ENCODE results near the gene DNAJC5.

DNA sequence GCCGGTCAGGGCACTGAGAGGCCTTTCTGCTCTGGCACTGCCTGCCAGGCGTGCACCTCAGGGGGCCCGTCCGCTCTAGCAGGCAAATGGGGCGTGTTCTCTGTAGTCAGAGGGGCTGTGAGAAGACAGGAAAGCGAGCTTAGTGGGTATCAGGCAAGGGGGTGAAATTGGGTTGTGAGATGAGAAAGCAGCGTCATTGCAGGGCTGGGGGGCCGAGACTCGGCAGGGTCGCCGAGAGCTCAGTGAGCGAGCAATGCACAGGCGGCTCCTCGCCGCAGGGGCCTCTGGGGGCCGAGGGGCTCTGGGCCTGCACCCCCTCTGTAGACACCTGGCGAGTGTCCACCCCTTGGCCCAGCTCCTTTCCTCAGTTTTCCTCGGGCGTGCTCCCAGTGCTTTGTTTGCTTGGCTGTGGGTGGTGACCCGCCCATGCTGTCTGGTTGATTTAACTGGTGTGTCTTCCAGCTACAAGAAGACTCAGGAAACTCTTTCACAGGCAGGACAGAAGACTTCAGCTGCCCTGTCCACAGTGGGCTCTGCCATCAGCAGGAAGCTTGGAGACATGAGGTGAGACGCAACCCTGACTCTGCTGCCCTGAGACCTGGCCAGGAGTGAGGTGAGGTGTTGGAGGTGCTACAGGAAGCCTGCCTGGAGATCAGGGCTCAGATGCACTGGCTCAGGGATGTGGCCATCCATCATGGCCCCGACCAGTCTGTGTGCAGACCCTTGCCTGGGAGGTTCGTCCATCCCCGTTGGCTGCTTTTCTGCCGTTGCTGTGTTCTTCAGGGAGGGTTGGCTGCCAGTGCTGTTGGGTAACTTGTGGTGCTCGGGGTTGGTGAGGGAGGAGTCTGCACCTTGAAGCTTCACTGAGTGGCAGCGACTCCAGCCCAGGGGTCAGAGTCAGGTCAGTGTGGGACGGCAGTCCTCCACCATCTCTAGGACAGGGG, 12.4 kb upstream of the DNAJC5 start:
- TF ChIP-seq, protein P1, sequence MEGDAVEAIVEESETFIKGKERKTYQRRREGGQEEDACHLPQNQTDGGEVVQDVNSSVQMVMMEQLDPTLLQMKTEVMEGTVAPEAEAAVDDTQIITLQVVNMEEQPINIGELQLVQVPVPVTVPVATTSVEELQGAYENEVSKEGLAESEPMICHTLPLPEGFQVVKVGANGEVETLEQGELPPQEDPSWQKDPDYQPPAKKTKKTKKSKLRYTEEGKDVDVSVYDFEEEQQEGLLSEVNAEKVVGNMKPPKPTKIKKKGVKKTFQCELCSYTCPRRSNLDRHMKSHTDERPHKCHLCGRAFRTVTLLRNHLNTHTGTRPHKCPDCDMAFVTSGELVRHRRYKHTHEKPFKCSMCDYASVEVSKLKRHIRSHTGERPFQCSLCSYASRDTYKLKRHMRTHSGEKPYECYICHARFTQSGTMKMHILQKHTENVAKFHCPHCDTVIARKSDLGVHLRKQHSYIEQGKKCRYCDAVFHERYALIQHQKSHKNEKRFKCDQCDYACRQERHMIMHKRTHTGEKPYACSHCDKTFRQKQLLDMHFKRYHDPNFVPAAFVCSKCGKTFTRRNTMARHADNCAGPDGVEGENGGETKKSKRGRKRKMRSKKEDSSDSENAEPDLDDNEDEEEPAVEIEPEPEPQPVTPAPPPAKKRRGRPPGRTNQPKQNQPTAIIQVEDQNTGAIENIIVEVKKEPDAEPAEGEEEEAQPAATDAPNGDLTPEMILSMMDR (IDR thresholded peaks at IDR 0.05) = no peak
- TF ChIP-seq POLR2A (IDR thresholded peaks at IDR 0.05) = no peak
- TF ChIP-seq POLR2AphosphoS5 (IDR thresholded peaks at IDR 0.05) = no peak

All from upper lobe of left lung (tissue), 4 donors.